Natural killer cell (primary cell): ENCODE data around the gene NAXD. TPM values are rescaled to one million over a fixed set of nuclear protein-coding genes. Genes with fewer than 3 reads are reported as not detected.

Experiments
- ATAC-seq, 3 donors: fragments of 150-1000 bp in 2 of 3; fragments of 200-7000 bp in 1 of 3; cut with Tn5 transposase; 1 replicate in 1 of 3; 2 replicates in 2 of 3; pipeline ENCODE4 v1.10.0; 2021; ENCODE audit warnings: mild to moderate bottlenecking in 2 of 3, moderate library complexity in 2 of 3
- DNase-seq, 2 donors: peaks; one replicate each; pipeline versions ENCODE4 v3.0.0 to v3.0.0-alpha.2; 2013 to 2021; ENCODE audit warnings: mixed read lengths in 1 of 2
- H3K27ac ChIP-seq: one replicate; pipeline ENCODE4 v1.5.1; 2013; ENCODE audit warnings: mild to moderate bottlenecking, low read length
- H3K27me3 ChIP-seq: one replicate; pipeline ENCODE4 v1.6.1; 2013; ENCODE audit warnings: low read length; ENCODE audit not compliant: control insufficient read depth, insufficient read depth
- H3K36me3 ChIP-seq: one replicate; pipeline ENCODE4 v1.6.1; 2013; ENCODE audit warnings: low read length; ENCODE audit not compliant: control insufficient read depth, insufficient read depth
- H3K4me1 ChIP-seq: one replicate; pipeline ENCODE4 v1.6.1; 2013; ENCODE audit warnings: low read length; ENCODE audit not compliant: control insufficient read depth, insufficient read depth
- H3K4me3 ChIP-seq: one replicate; pipeline ENCODE4 v1.5.1; 2013; ENCODE audit warnings: low read length
- H3K9me3 ChIP-seq: one replicate; pipeline ENCODE4 v1.6.1; 2013; ENCODE audit warnings: low read length; ENCODE audit not compliant: control insufficient read depth, insufficient read depth
- H3K27ac Mint-ChIP-seq, 2 donors: one replicate each; pipeline ENCODE4 v1.8.0; 2022; ENCODE audit warnings: mild to moderate bottlenecking in 2 of 2, mixed read lengths in 2 of 2, moderate library complexity in 1 of 2
- H3K27me3 Mint-ChIP-seq, 2 donors: one replicate each; pipeline ENCODE4 v1.8.0; 2022; ENCODE audit warnings: low read depth in 2 of 2, mixed read lengths in 2 of 2
- H3K36me3 Mint-ChIP-seq: one replicate; pipeline ENCODE4 v1.8.0; 2022; ENCODE audit warnings: mixed read lengths
- H3K4me1 Mint-ChIP-seq, 2 donors: one replicate each; pipeline ENCODE4 v1.8.0; 2022; ENCODE audit warnings: mixed read lengths in 2 of 2
- H3K4me3 Mint-ChIP-seq: one replicate; pipeline ENCODE4 v1.8.0; 2022; ENCODE audit warnings: mild to moderate bottlenecking, moderate library complexity, mixed read lengths
- H3K9me3 Mint-ChIP-seq, 2 donors: one replicate each; pipeline ENCODE4 v1.8.0; 2022; ENCODE audit warnings: mixed read lengths in 2 of 2
- CTCF ChIP-seq: fragments of 200-600 bp; IDR thresholded peaks from one replicate; pipeline ENCODE4 v1.8.0; 2022; ENCODE audit warnings: antibody characterized with exemption
- WGBS: methylation state at CpG from one replicate; pipeline ENCODE4 v1.1.7; 2013; ENCODE audit warnings: missing lambda C conversion rate; ENCODE audit not compliant: insufficient coverage; 5-methylcytosine and 5-hydroxymethylcytosine counted together
- intact Hi-C: fragments of 100-400 bp; cut with micrococcal nuclease; formaldehyde crosslinking; loops from one replicate; pipeline ENCODE4 v1.14.2; 2022
- total RNA-seq, 4 donors: library from RNA; stranded (reverse); fragments of 120-200 nt in 1 of 4; gene quantifications; one replicate each; pipeline versions ENCODE4 v1.2.3 to v1.2.4, GENCODE V29; 2013 to 2022

Gene NAXD
- total RNA-seq, 3 donors from 2014 or later (not counting 1 experiment from before 2014, with no cell fraction given) = 6.8 to 14.0 (median 12.0) TPM

- Histone ChIP-seq H3K9me3 (no peaks in the 10 kb centered on the region), H3K36me3 (no peaks in the 10 kb centered on the region), H3K27ac (no peak overlapping the region), H3K27me3 (no peaks in the 10 kb centered on the region), H3K4me3 (no peak overlapping the region), H3K4me1 (no peaks in the 10 kb centered on the region)
- H3K4me1 Mint-ChIP-seq = no peaks in the 10 kb centered on the region
- no peak overlapping the region for H3K4me3 Mint-ChIP-seq
- DNase-seq = no peak
- no peaks in the 10 kb centered on the region for H3K36me3 Mint-ChIP-seq
- intact Hi-C loops = no loop called here
- peaks cover 18% of the 10 kb centered on the region in 2 donors for H3K27me3 Mint-ChIP-seq
- no peak overlapping the region for H3K27ac Mint-ChIP-seq
- 69% methylated on average over 3 of the region's 3 CpGs for WGBS
- no peak for TF ChIP-seq CTCF
- H3K9me3 Mint-ChIP-seq = no peaks in the 10 kb centered on the region
- ATAC-seq = no peak
Observed at GRCh38 chr13:110589793-110590390, 25.5 kb upstream of the NAXD start.

GRCh38 chr13:110590577-110590976 lies 24.8 kb upstream of the NAXD start:
- Mint-ChIP-seq H3K36me3 (no peaks in the 10 kb centered on the region), H3K4me3 (no peak overlapping the region), H3K9me3 (no peaks in the 10 kb centered on the region), H3K4me1 (no peaks in the 10 kb centered on the region), H3K27me3 (peaks cover 18% of the 10 kb centered on the region in 2 donors), H3K27ac (no peak overlapping the region)
- no peak overlapping the region for H3K27ac ChIP-seq
- intact Hi-C loops = no loop called here
- no peaks in the 10 kb centered on the region for H3K9me3 ChIP-seq
- no peaks in the 10 kb centered on the region for H3K27me3 ChIP-seq
- 87% methylated on average over 6 of the region's 6 CpGs for WGBS
- DNase-seq = no peak
- H3K4me3 ChIP-seq = no peak overlapping the region
- H3K36me3 ChIP-seq = no peaks in the 10 kb centered on the region
- TF ChIP-seq CTCF = no peak
- H3K4me1 ChIP-seq = no peaks in the 10 kb centered on the region
- no peak for ATAC-seq

- Histone ChIP-seq H3K4me3 (no peak overlapping the region), H3K36me3 (no peaks in the 10 kb centered on the region), H3K9me3 (no peaks in the 10 kb centered on the region), H3K27me3 (no peaks in the 10 kb centered on the region), H3K27ac (no peak overlapping the region), H3K4me1 (no peaks in the 10 kb centered on the region)
- no peak overlapping the region for H3K27ac Mint-ChIP-seq
- WGBS = 84% methylated on average over 2 of the region's 2 CpGs
- no peaks in the 10 kb centered on the region for H3K4me1 Mint-ChIP-seq
- DNase-seq (no peak), ATAC-seq (no peak)
- no peaks in the 10 kb centered on the region for H3K36me3 Mint-ChIP-seq
- no peaks in the 10 kb centered on the region for H3K9me3 Mint-ChIP-seq
- H3K27me3 Mint-ChIP-seq = peaks cover 12 to 14% of the 10 kb centered on the region in 2 donors
- no peak for TF ChIP-seq CTCF
- no peak overlapping the region for H3K4me3 Mint-ChIP-seq
- intact Hi-C loops = loop anchor here (1.0 kb wide), 1 partner anchor 227 kb away; no protein-coding TSS in a partner anchor
Observed at GRCh38 chr13:110592665-110593064, 22.7 kb upstream of the NAXD start.
